HG03175 (cell line): ENCODE measurements around the gene CNTN2.
A peak's percentile ranks its signal among the peaks of the same experiment; 100 is the strongest.

Source experiments
- ATAC-seq: cut with Tn5 transposase; IDR thresholded peaks from one replicate; pipeline ENCODE4 v1.9.1; 2021; ENCODE audit warnings: mild to moderate bottlenecking, moderate library complexity; ENCODE audit not compliant: unreplicated experiment

Gene CNTN2

DNA sequence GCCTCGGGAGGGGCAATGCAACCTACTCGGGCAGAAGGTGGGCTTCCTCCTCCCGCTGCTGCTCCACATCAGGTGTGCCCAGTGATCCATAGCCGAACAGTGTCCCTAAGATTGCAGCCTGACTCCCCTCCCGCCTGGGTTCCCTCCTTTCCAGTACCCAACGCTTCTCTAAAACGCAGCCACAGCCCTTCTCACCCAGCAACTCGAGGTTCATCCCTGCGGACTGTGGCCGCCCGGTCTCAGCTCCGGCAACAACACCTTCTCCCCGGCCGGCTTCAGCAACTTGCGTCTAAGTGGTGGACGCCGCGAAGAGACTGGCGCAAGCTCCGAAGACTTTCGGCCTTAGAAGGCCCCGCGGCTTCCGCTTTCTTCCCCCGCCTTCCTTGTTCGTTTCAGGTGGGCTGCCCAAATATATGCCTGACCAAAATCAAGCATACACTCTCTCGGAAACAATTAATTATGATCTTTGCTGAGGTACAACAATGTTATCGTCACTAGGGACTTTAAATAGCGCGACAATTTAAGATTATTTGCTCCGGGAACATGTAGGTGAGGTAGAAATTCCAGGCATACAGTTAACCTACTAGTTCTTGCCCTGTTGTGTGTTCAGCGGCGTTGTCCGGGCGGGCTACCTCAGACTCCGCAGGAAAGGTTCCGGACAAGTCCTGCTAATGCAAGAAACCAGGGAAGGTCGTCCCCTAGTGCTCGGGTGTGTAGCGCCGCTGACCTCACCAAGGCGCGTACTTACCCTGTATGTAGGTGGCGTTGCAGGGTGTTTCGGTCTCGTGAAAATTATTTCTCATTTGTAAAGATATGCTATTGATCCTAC, 78.9 kb downstream of the CNTN2 start, which contains the start of gene RBBP5:
RBBP5 (minus strand) TSS at position 319 of the 829 bp plus-strand sequence; CDS start at position 214, 105 bp downstream.
- ATAC-seq, result peak; percentile 92

GRCh38 chr1:205122489-205122882, 79.5 kb downstream of the CNTN2 start:
- ATAC-seq, result peak; percentile 7

- no peak for ATAC-seq
Observed at GRCh38 chr1:205124726-205125125, 81.7 kb downstream of the CNTN2 start.

DNA sequence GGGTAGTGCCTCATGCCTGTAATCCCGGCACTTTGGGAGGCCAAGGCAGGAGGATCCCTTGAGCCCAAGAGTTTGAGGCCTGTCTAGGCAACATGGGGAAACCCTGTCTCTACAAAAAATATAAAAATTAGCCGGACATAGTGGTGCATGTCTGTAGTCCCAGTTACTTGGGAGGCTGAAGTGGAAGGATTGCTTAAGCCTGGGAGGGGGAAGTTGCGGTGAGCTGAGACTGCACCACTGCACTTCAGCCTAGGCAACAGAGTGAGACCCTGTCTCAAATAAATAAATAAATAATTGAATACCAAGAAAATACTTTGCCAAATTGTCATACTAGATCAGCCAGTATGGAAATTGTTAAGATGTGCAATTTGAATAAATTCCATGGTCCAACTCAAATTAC, 84.6 kb downstream of the CNTN2 start:
- ATAC-seq, result no peak
